Posterior vena cava (tissue), 2 donors: ENCODE results near the gene ATP11A. TPM values are rescaled to one million over a fixed set of nuclear protein-coding genes. Genes with fewer than 3 reads are reported as not detected.
"Not testable (repeated sequence)": the region's sequence is repeated elsewhere in the genome, so short reads cannot be mapped to it uniquely, and the experiment has no call there.

Experiments
- DNase-seq: peaks from one replicate; pipeline ENCODE4 v3.0.0-alpha.2; 2020; ENCODE audit warnings: low spot score
- intact Hi-C, 2 donors: fragments of 100-400 bp; cut with DNase I; formaldehyde crosslinking; loops; one replicate each; pipeline versions ENCODE4 v1.14.1 to v1.14.2; 2022 to 2023
- total RNA-seq, 2 donors: library from RNA; stranded (reverse); fragmentation: NEBNext Ultra II Directional; extraction: Animal tissue kit (Norgen Biotek cat#: 25700); gene quantifications; one replicate each; pipeline ENCODE4 v1.2.1, GENCODE V29; 2021
- donor health status: DM: yes; HTN: yes; CAD: no.
- donor health status: DM: yes; HTN: yes; CAD: no.

The ATP11A gene
- total RNA-seq, 2 donors from 2014 or later, result 52.4 to 55.5 TPM

GRCh38 chr13:112776971-112777370 is 87.1 kb downstream of the ATP11A start:
- intact Hi-C loops, result no loop called here
- DNase-seq, result no peak

GRCh38 chr13:112777637-112778406 is 88.0 kb downstream of the ATP11A start:
- DNase-seq, result peak; percentile 66
- intact Hi-C loops, result no loop called here

- DNase-seq, result no peak
- intact Hi-C loops, result no loop called here
These were observed 90.2 kb downstream of the ATP11A start for GRCh38 chr13:112779856-112780604.

- DNase-seq, result no peak
- intact Hi-C loops, result no loop called here
These were observed 91.4 kb downstream of the ATP11A start for GRCh38 chr13:112781287-112781686.

GRCh38 chr13:112781881-112782361 is 92.1 kb downstream of the ATP11A start:
- intact Hi-C loops, result no loop called here
- DNase-seq, result no peak

GRCh38 chr13:112782429-112783010 is 92.7 kb downstream of the ATP11A start:
- DNase-seq, result no peak
- intact Hi-C loops, result no loop called here

- DNase-seq, result peak; percentile 86
- intact Hi-C loops, result no loop called here
These were observed 93.5 kb downstream of the ATP11A start for GRCh38 chr13:112783135-112783977.

- no peak for DNase-seq
- intact Hi-C loops, result no loop called here
These were observed 94.1 kb downstream of the ATP11A start for GRCh38 chr13:112783978-112784371.

GRCh38 chr13:112784811-112785482 is 95.1 kb downstream of the ATP11A start:
- no peak for DNase-seq
- intact Hi-C loops, result no loop called here

- intact Hi-C loops, result no loop called here
- DNase-seq, result peak; percentile 67
These were observed 95.6 kb downstream of the ATP11A start for GRCh38 chr13:112785483-112785856.

- DNase-seq, result peak; percentile 64
These were observed 97.0 kb downstream of the ATP11A start for GRCh38 chr13:112786810-112787209.

GRCh38 chr13:112790735-112791641 is 101.2 kb downstream of the ATP11A start:
- intact Hi-C loops, result no loop called here
- DNase-seq, result no peak

More at GRCh38 chr13:112786810-112787209, 97.0 kb downstream of the ATP11A start:
- intact Hi-C loops, result not testable (repeated sequence)

GRCh38 chr13:112791663-112792440 is 102.0 kb downstream of the ATP11A start:
- DNase-seq, result no peak
- intact Hi-C loops, result no loop called here

GRCh38 chr13:112792511-112792910 is 102.7 kb downstream of the ATP11A start:
- DNase-seq, result no peak
- intact Hi-C loops, result no loop called here

GRCh38 chr13:112793545-112794445 is 104.0 kb downstream of the ATP11A start:
- intact Hi-C loops, result no loop called here
- no peak for DNase-seq

- no peak for DNase-seq
- intact Hi-C loops, result no loop called here
These were observed 105.4 kb downstream of the ATP11A start for GRCh38 chr13:112795277-112795676.
